Measurements from ENCODE around the gene TMEM231. TPM values are rescaled to one million over a fixed set of nuclear protein-coding genes. Genes with fewer than 3 reads are reported as not detected.

The TMEM231 gene
- total and polyA plus RNA-seq, 9 of the 15 experiments (the other 6 are each of a cell fraction or from before 2014, with no cell fraction given): 1.6 to 27.6 (median 9.1) TPM

DNA sequence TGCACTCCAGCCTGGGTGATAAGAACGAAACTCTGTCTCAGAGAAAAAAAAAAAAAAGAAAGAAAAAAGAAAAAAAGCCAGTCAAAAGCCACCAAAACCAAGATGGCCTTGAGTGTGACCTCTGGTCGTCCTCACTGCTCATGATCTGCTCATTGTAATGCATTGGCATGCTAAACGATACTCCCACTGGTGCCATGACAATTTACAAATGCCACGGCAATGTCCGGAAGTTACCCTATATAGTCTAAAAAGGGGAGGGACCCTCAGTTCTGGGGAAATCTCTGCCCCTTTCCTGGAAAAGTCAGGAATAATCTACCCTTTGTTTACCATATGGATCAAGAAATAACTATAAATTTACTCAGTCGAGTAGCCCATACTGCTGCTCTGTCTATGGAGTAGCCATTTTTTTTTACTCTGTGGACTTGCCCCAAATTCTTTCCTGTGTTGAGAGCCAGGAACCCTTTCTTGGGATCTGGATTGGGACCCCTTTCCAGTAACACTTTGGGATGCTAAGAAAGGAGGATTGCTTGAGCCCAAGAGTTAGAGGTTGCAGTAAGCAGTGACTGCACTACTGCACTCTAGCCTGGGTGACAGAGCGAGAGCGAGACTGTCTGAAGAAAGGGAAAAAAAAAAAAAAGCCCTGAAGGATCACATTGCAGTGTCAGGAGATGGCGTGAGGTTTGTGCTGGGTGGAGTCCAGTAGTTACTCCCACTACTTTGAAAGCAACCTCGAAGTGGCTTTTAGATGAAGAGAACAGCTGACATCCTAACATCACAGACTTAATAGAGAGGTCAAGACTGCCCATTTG is 3.7 kb upstream of the TMEM231 start:
- ChIA-PET POLR2A (interaction anchor here (0.9 to 1.5 kb wide), 2 partner anchors 13 to 62 kb away, joined by 3 read pairs; no protein-coding TSS in a partner anchor), CTCF (ENCODE audit: low intra/inter-chr PET ratio) (no interaction called here)
- peak overlapping the region in 1 of 2 experiments; percentile 55; a peak in 3 of 4 replicates for H3K9ac ChIP-seq (ENCODE audit: insufficient read depth in 1 of 2, low read depth in 2 of 2, low read length in 2 of 2)
- peak; percentile 71 for ATAC-seq
- in situ Hi-C loops (cut with MboI): no loop called here
- intact Hi-C loops (cut with micrococcal nuclease): no loop called here
- H3K79me2 ChIP-seq (ENCODE audit: control insufficient read depth, insufficient read depth, low read length): peaks cover 2% of the 10 kb centered on the region; the same call in 1 of the 3 replicates
- no TSS peak for BruUV-seq (replicated peaks)
- H3K4me2 ChIP-seq (ENCODE audit: insufficient read depth, low read length): peak overlapping the region; percentile 69
- peak overlapping the region; percentile 81 for H3K27ac ChIP-seq (ENCODE audit: extremely low read depth, low read depth, low read length)
- peak overlapping the region; percentile 5; the same call in 1 of the 2 replicates for H3K4me3 ChIP-seq
- no peaks in the 10 kb centered on the region for H4K20me1 ChIP-seq (replicated peaks; ENCODE audit: control insufficient read depth, insufficient read depth, low read length)
- H3K27me3 ChIP-seq (ENCODE audit: control insufficient read depth in 2 of 2, insufficient read depth in 2 of 2, low read length in 2 of 2): no peaks in the 10 kb centered on the region
- H3K9me3 ChIP-seq (replicated peaks; ENCODE audit: control insufficient read depth, insufficient read depth, low read depth, low read length): no peaks in the 10 kb centered on the region
- H3K9me1 ChIP-seq (ENCODE audit: control insufficient read depth, insufficient read depth, low read length): no peaks in the 10 kb centered on the region
- DNase-seq (ENCODE audit: extremely low read depth in 1 of 4, low spot score in 3 of 4): peak in 3 of 4 experiments; percentile 38 to 85 (median 79)
- FAIRE-seq: peak; percentile 86
- H2AFZ ChIP-seq (ENCODE audit: low read depth, low read length): peak overlapping the region; percentile 58
- 1% methylated on average over 9 of the region's 10 CpGs for WGBS (ENCODE audit: insufficient coverage, low coverage, missing lambda C conversion rate)
- no peaks in the 10 kb centered on the region for H3K36me3 ChIP-seq (ENCODE audit: control insufficient read depth, insufficient read depth, low read length)
- peaks cover 13 to 27% of the 10 kb centered on the region in 2 experiments for H3K4me1 ChIP-seq (replicated peaks in 1 of 2; ENCODE audit: control insufficient read depth in 2 of 2, insufficient read depth in 2 of 2, low read length in 2 of 2)
- TF ChIP-seq SMARCA4 (IDR thresholded peaks at IDR 0.05) (peak; percentile 46; the same call in 1 of the 2 replicates), NR4A1 (CRISPR knock-in tag; IDR thresholded peaks at IDR 0.05) (no peak), NR4A1 (tag; IDR thresholded peaks at IDR 0.05) (peak; percentile 27; the same call in 1 of the 2 replicates), ZNF384 (IDR thresholded peaks at IDR 0.05; ENCODE audit: low read depth, low read length) (peak; percentile 99), BRD9 (IDR thresholded peaks at IDR 0.05; ENCODE audit: low read depth, partially characterized antibody) (peak; percentile 26), DIDO1 (tag; IDR thresholded peaks at IDR 0.05; ENCODE audit: low read depth) (no peak), ELF1 (tag; IDR thresholded peaks at IDR 0.05) (peak; percentile 23; the same call in 1 of the 2 replicates), ZNF165 (CRISPR knock-in tag; IDR thresholded peaks at IDR 0.05; ENCODE audit: borderline replicate concordance) (no peak), POLR2AphosphoS5 (IDR thresholded peaks at IDR 0.05; ENCODE audit: control insufficient read depth, insufficient read depth, low read depth, low read length) (peak; percentile 57), KDM5B (IDR thresholded peaks at IDR 0.05; ENCODE audit: insufficient replicate concordance, low read depth, low read length) (peak; percentile 61), NR2C2 (CRISPR knock-in tag; IDR thresholded peaks at IDR 0.05) (no peak), NR2C2 (tag; IDR thresholded peaks at IDR 0.05) (peak; percentile 72), GABPB2 (CRISPR knock-in tag; conservative IDR thresholded peaks at IDR 0.05) (no peak), EP400 (IDR thresholded peaks at IDR 0.05) (0 out of 2 replicates have a peak, but pooled peaks have one; percentile 28), HIVEP1 (CRISPR knock-in tag; IDR thresholded peaks at IDR 0.05) (no peak), POLR2AphosphoS2 (IDR thresholded peaks at IDR 0.05; ENCODE audit: low read length) (peak; percentile 55; the same call in 1 of the 2 replicates), CC2D1A (IDR thresholded peaks at IDR 0.05) (no peak), EHMT2 (IDR thresholded peaks at IDR 0.05) (peak; percentile 13; the same call in 1 of the 2 replicates), ETV1 (tag; conservative IDR thresholded peaks at IDR 0.05; ENCODE audit: low read depth) (peak; percentile 64; the same call in 1 of the 2 replicates), POLR2A (conservative IDR thresholded peaks at IDR 0.05) (peak; percentile 74), MAFK (IDR thresholded peaks at IDR 0.05; ENCODE audit: low read length) (peak; percentile 28; the same call in 1 of the 2 replicates), WHSC1 (IDR thresholded peaks at IDR 0.05; ENCODE audit: low read length) (no peak)
- TF ChIP-seq, protein P1, sequence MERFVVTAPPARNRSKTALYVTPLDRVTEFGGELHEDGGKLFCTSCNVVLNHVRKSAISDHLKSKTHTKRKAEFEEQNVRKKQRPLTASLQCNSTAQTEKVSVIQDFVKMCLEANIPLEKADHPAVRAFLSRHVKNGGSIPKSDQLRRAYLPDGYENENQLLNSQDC (CRISPR knock-in tag; IDR thresholded peaks at IDR 0.05): 0 out of 2 replicates have a peak, but pooled peaks have one; percentile 12
- TF ChIP-seq, protein P2, sequence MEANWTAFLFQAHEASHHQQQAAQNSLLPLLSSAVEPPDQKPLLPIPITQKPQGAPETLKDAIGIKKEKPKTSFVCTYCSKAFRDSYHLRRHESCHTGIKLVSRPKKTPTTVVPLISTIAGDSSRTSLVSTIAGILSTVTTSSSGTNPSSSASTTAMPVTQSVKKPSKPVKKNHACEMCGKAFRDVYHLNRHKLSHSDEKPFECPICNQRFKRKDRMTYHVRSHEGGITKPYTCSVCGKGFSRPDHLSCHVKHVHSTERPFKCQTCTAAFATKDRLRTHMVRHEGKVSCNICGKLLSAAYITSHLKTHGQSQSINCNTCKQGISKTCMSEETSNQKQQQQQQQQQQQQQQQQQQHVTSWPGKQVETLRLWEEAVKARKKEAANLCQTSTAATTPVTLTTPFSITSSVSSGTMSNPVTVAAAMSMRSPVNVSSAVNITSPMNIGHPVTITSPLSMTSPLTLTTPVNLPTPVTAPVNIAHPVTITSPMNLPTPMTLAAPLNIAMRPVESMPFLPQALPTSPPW (CRISPR knock-in tag; IDR thresholded peaks at IDR 0.05): 0 out of 2 replicates have a peak, but pooled peaks have one; percentile 24
